PC-9 (cell line): ENCODE data around the gene OR2S2. TPM values are rescaled to one million over a fixed set of nuclear protein-coding genes. Genes with fewer than 3 reads are reported as not detected.
"Not testable (repeated sequence)": the region's sequence is repeated elsewhere in the genome, so short reads cannot be mapped to it uniquely, and the experiment has no call there.

Source experiments
- BruUV-seq: library from RNA; stranded (reverse); fragments of 400-500 nt; replicated peaks from 2 replicates; lab custom pipeline; 2021; lab: Mats Ljungman, UMichigan
- CTCF ChIA-PET: fragments of 300-600 bp; sonication (Branson Sonifier 250); formaldehyde crosslinking; loops from one replicate; lab custom pipeline; 2022; ENCODE audit warnings: antibody characterized with exemption; lab: Charles Lee
- POLR2A ChIA-PET: fragments of 300-600 bp; sonication (Branson Sonifier 250); formaldehyde crosslinking; loops from one replicate; lab custom pipeline; 2022; ENCODE audit warnings: antibody characterized with exemption; ENCODE audit not compliant: unreplicated experiment; lab: Charles Lee
- DNase-seq, 2 experiments: peaks; one replicate each; pipeline versions ENCODE4 v3.0.0 to v3.0.0-alpha.2; 2015 to 2022; ENCODE audit warnings: mixed read lengths in 1 of 2
- H2AFZ ChIP-seq: fragments of 200-600 bp; sonication (generic); 2 replicates; pipeline ENCODE4 v1.8.1; 2017; ENCODE audit warnings: antibody characterized with exemption
- H3F3A ChIP-seq: fragments of 200-600 bp; sonication (generic); 2 replicates; pipeline ENCODE4 v1.8.1; 2017; ENCODE audit warnings: antibody characterized with exemption, mild to moderate bottlenecking, low read depth; ENCODE audit not compliant: insufficient read depth
- H3K27ac ChIP-seq: fragments of 200-600 bp; sonication (generic); 2 replicates; pipeline ENCODE4 v1.6.1; 2016; ENCODE audit warnings: mixed run types
- H3K27me3 ChIP-seq: fragments of 200-600 bp; sonication (generic); 2 replicates; pipeline ENCODE4 v1.6.1; 2016; ENCODE audit warnings: low read depth, mixed run types; ENCODE audit not compliant: insufficient read depth
- H3K36me3 ChIP-seq: fragments of 200-600 bp; sonication (generic); 2 replicates; pipeline ENCODE4 v1.6.1; 2016; ENCODE audit warnings: low read depth, mixed run types
- H3K4me1 ChIP-seq: fragments of 200-600 bp; sonication (generic); replicated peaks from 2 replicates; pipeline ENCODE4 v1.6.1; 2016; ENCODE audit warnings: mixed run types; ENCODE audit not compliant: insufficient read depth
- H3K4me2 ChIP-seq: fragments of 200-600 bp; sonication (generic); 2 replicates; pipeline ENCODE4 v1.6.1; 2017; ENCODE audit warnings: mixed run types
- H3K4me3 ChIP-seq: fragments of 200-600 bp; sonication (generic); 2 replicates; pipeline ENCODE4 v1.6.1; 2016; ENCODE audit warnings: mixed run types
- H3K79me2 ChIP-seq: fragments of 200-600 bp; sonication (generic); 2 replicates; pipeline ENCODE4 v1.6.1; 2017; ENCODE audit warnings: low read depth, mixed run types
- H3K9me2 ChIP-seq: fragments of 200-600 bp; sonication (generic); 2 replicates; pipeline ENCODE4 v1.8.1; 2017; ENCODE audit warnings: mild to moderate bottlenecking; ENCODE audit not compliant: insufficient read depth
- H3K9me3 ChIP-seq: fragments of 200-600 bp; sonication (generic); 2 replicates; pipeline ENCODE4 v1.8.1; 2016; ENCODE audit warnings: low read depth; ENCODE audit not compliant: insufficient read depth
- H4K20me1 ChIP-seq: fragments of 200-600 bp; sonication (generic); 2 replicates; pipeline ENCODE4 v1.8.1; 2017; ENCODE audit not compliant: insufficient read depth
- EZH2 ChIP-seq: fragments of 200-600 bp; sonication (generic); IDR thresholded peaks from 2 replicates; pipeline ENCODE4 v1.8.0; 2017; ENCODE audit warnings: antibody characterized with exemption, low read depth
- intact Hi-C: fragments of 100-400 bp; cut with micrococcal nuclease; formaldehyde crosslinking; loops from one replicate; pipeline ENCODE4 v1.10.0; 2022; ENCODE audit not compliant: unreplicated experiment
- total RNA-seq: library from RNA; stranded (reverse); gene quantifications from 2 replicates; pipeline ENCODE4 v1.2.3, GENCODE V29; 2021
- TF ChIP-seq, protein P1 (sequence below): fragments of 200-600 bp; sonication (generic); conservative IDR thresholded peaks from 2 replicates; pipeline ENCODE4 v1.6.1; 2017; ENCODE audit warnings: mixed run types, antibody characterized with exemption, mild to moderate bottlenecking, moderate library complexity

Gene OR2S2
- total RNA-seq, 1 experiment from 2014 or later, result not detected

DNA sequence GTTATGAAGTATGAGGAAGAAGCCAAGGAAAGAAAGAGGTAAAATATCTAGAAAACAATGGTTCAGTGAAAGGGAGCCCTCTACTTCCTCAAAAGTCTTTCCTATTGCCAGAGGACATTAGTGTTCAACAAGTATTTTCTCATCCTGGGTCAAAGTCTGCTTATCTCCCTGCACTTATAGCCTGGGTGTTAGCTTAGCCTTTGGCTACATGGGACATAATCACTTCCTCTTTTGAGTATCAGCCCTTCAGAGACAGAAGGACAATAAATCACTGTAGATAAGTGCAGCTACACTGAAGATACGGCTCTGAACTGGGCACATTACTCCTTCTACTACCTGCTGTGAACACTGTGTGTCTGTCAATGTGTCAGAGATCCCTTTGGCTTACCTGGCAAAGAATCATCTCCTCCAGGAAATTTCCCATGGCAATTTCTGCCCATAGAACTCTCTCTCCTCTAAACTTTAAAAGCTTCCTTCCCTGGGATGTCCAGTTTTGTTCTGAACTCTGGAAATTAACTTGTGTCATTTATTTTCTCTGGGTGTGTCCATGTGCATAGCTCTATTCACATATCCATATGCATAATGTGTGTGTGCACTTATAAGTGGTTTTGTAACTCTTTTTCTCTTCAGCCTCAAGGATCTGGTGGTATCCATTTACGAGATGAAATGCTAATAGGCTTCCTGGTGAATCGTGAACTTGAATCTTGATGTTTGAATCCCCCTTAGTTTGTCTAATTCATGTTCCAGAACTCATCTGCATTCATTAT is 48.8 kb upstream of the OR2S2 start:
- intact Hi-C loops, result no loop called here
- H3K27me3 ChIP-seq, result peaks cover 8% of the 10 kb centered on the region
- no peaks in the 10 kb centered on the region for H3K79me2 ChIP-seq
- CTCF ChIA-PET, result no interaction called here
- no peak for DNase-seq
- no peak overlapping the region for H3K4me3 ChIP-seq
- H3K27ac ChIP-seq, result no peak overlapping the region
- H4K20me1 ChIP-seq, result no peaks in the 10 kb centered on the region
- H3K4me1 ChIP-seq, result no peaks in the 10 kb centered on the region
- H3K9me3 ChIP-seq, result no peaks in the 10 kb centered on the region
- POLR2A ChIA-PET, result no interaction called here
- H3K9me2 ChIP-seq, result no peaks in the 10 kb centered on the region
- no peaks in the 10 kb centered on the region for H3K36me3 ChIP-seq
- H2AFZ ChIP-seq, result no peak overlapping the region
- TF ChIP-seq, protein P1, sequence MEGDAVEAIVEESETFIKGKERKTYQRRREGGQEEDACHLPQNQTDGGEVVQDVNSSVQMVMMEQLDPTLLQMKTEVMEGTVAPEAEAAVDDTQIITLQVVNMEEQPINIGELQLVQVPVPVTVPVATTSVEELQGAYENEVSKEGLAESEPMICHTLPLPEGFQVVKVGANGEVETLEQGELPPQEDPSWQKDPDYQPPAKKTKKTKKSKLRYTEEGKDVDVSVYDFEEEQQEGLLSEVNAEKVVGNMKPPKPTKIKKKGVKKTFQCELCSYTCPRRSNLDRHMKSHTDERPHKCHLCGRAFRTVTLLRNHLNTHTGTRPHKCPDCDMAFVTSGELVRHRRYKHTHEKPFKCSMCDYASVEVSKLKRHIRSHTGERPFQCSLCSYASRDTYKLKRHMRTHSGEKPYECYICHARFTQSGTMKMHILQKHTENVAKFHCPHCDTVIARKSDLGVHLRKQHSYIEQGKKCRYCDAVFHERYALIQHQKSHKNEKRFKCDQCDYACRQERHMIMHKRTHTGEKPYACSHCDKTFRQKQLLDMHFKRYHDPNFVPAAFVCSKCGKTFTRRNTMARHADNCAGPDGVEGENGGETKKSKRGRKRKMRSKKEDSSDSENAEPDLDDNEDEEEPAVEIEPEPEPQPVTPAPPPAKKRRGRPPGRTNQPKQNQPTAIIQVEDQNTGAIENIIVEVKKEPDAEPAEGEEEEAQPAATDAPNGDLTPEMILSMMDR, result no peak
- no peak for TF ChIP-seq EZH2
- no peaks in the 10 kb centered on the region for H3F3A ChIP-seq
- H3K4me2 ChIP-seq, result no peak overlapping the region
- no TSS peak for BruUV-seq

DNA sequence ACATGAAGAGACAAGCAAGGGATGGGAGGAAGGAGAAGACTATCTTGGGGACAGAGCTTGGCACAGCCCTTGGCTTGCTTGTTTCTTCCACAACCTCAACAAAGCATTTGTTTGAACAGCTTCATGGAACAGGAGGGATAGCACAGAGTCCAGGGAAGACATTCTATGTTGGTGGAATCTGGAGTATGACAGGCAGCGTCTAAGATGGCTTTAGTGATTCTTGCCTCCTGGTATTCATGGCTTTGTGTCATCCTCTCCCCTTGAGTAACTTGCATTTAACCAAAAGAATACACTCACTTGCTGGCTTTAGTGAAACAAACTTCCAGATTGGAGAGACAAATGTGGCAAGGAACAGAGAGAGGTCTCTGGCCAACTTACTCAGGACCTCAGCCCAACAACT is 47.9 kb upstream of the OR2S2 start:
- CTCF ChIA-PET, result interaction anchor here (0.6 kb wide), 1 partner anchor 544 kb away, joined by 3 read pairs; no protein-coding TSS in a partner anchor
- intact Hi-C loops, result no loop called here
- H2AFZ ChIP-seq, result no peak overlapping the region

DNA sequence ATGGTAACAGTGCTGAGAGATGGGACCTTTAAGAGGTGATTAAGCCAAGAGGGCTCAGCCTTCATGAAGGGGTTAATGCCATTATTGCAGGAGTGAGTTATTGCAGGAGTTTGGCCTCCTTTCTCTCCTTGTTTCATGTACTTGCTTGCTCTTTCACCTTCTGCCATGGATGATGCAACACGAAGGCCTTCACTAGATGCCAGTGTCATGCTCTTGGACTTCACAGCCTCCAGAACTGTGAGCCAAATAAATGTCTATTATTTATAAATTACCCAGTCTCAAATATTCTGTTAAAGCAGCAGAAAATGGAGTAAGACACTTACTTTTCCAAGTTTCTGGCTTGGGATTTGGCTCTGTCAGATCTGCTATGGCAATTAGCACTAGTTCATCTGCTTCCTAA is 40.4 kb upstream of the OR2S2 start:
- no peak overlapping the region for H3K4me2 ChIP-seq
- H4K20me1 ChIP-seq, result no peaks in the 10 kb centered on the region
- ChIA-PET POLR2A (no interaction called here), CTCF (no interaction called here)
- H3K4me1 ChIP-seq, result no peaks in the 10 kb centered on the region
- H3K9me3 ChIP-seq, result no peaks in the 10 kb centered on the region
- TF ChIP-seq, protein P1, result no peak
- TF ChIP-seq EZH2, result no peak
- no peaks in the 10 kb centered on the region for H3K27me3 ChIP-seq
- intact Hi-C loops, result no loop called here
- no peak overlapping the region for H2AFZ ChIP-seq
- no TSS peak for BruUV-seq
- no peak overlapping the region for H3K4me3 ChIP-seq
- H3F3A ChIP-seq, result no peaks in the 10 kb centered on the region
- no peaks in the 10 kb centered on the region for H3K79me2 ChIP-seq
- H3K36me3 ChIP-seq, result no peaks in the 10 kb centered on the region
- H3K27ac ChIP-seq, result no peak overlapping the region
- no peaks in the 10 kb centered on the region for H3K9me2 ChIP-seq
- no peak for DNase-seq

More for the DNA sequence above, 47.9 kb upstream of the OR2S2 start:
- Histone ChIP-seq H3K79me2 (no peaks in the 10 kb centered on the region), H4K20me1 (no peaks in the 10 kb centered on the region), H3K9me3 (no peaks in the 10 kb centered on the region), H3K4me2 (no peak overlapping the region), H3K27me3 (peaks cover 8% of the 10 kb centered on the region), H3K4me1 (no peaks in the 10 kb centered on the region), H3K27ac (no peak overlapping the region), H3K36me3 (no peaks in the 10 kb centered on the region), H3K9me2 (no peaks in the 10 kb centered on the region), H3K4me3 (no peak overlapping the region), H3F3A (no peaks in the 10 kb centered on the region)
- DNase-seq, result no peak
- POLR2A ChIA-PET, result no interaction called here
- TF ChIP-seq, protein P1, result no peak
- no peak for TF ChIP-seq EZH2
- BruUV-seq, result no TSS peak

DNA sequence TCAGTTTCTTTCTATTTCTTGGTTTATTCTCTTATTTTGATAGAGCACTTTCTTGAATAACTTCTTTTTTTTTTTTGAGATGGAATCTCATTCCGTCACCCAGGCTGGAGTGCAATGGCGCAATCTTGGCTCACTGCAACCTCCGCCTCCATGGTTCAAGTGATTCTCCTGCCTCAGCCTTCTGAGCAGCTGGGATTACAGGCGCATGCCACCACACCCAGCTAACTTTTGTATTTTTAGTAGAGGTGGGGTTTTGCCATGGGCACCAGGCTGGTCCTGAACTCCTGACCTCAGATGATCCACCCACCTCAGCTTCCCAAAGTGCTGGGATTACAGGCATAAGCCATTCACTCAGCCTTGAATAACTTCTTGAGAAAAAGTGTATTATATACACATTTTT is 39.1 kb upstream of the OR2S2 start:
- H3K9me3 ChIP-seq, DNase-seq, POLR2A ChIA-PET, H2AFZ ChIP-seq, H3K4me1 ChIP-seq, H3K9me2 ChIP-seq, H4K20me1 ChIP-seq, H3K79me2 ChIP-seq, intact Hi-C loops, H3K4me2 ChIP-seq, BruUV-seq, H3K4me3 ChIP-seq, H3F3A ChIP-seq, H3K27me3 ChIP-seq, H3K27ac ChIP-seq, H3K36me3 ChIP-seq, CTCF ChIA-PET: not testable (repeated sequence)
